RWPE2 (cell line): ENCODE measurements around the gene METTL21C.

Source experiments
- ATAC-seq: fragments of 200-7000 bp; cut with Tn5 transposase; 3 replicates; pipeline ENCODE4 v1.9.1; 2021; ENCODE audit warnings: low read depth
- DNase-seq: peaks from one replicate; pipeline ENCODE4 v3.0.0-alpha.2; 2020; ENCODE audit warnings: low spot score
- H3K27ac ChIP-seq: fragments of 450-650 bp; 2 replicates; pipeline ENCODE4 v1.5.1; 2017; ENCODE audit warnings: mild to moderate bottlenecking; ENCODE audit not compliant: poor library complexity, severe bottlenecking
- H3K27me3 ChIP-seq: fragments of 250-450 bp; sonication (Bioruptor Pico); 2 replicates; pipeline ENCODE4 v1.5.1; 2021; ENCODE audit warnings: mild to moderate bottlenecking, moderate library complexity; ENCODE audit not compliant: insufficient read depth, poor library complexity, severe bottlenecking
- H3K36me3 ChIP-seq: fragments of 250-450 bp; sonication (Bioruptor Pico); 2 replicates; pipeline ENCODE4 v1.5.1; 2020; ENCODE audit warnings: low read depth, mild to moderate bottlenecking, moderate library complexity
- H3K4me1 ChIP-seq: fragments of 250-450 bp; sonication (Bioruptor Pico); 2 replicates; pipeline ENCODE4 v1.5.1; 2021; ENCODE audit warnings: mild to moderate bottlenecking, moderate library complexity; ENCODE audit not compliant: insufficient read depth, poor library complexity, severe bottlenecking
- H3K4me3 ChIP-seq: fragments of 250-450 bp; sonication (Bioruptor Pico); 2 replicates; pipeline ENCODE4 v1.5.1; 2021; ENCODE audit warnings: mild to moderate bottlenecking, moderate library complexity; ENCODE audit not compliant: severe bottlenecking
- H3K9me3 ChIP-seq: fragments of 250-450 bp; sonication (Bioruptor Pico); 2 replicates; pipeline ENCODE4 v1.5.1; 2021; ENCODE audit warnings: mild to moderate bottlenecking, moderate library complexity; ENCODE audit not compliant: severe bottlenecking
- CTCF ChIP-seq: fragments of 450-650 bp; IDR thresholded peaks from one replicate; pipeline ENCODE4 v1.5.1; 2017; ENCODE audit warnings: mild to moderate bottlenecking, moderate library complexity; ENCODE audit not compliant: poor library complexity, severe bottlenecking

Gene METTL21C

DNA sequence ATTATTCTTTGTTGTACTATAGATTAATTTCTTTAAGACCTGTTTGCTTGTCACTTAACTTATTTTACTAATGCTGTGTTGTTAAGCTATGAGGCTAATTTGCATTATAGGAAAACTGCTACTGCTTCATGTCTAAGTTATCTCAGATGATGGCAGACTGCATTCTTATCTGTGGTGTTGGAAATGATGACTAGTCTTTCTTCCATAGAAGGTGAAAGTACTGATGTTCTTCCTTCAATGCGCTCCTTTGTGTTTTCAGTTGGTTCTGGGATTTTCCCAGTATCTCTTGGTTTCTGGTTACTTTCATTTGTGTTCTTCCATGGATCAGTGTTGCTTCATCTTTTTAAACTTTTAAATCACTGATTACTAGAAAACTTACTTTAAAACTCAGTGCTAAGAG is 51.2 kb downstream of the METTL21C start:
- no peak for DNase-seq
- Histone ChIP-seq H3K4me3 (no peak overlapping the region), H3K36me3 (peaks cover 85% of the 10 kb centered on the region), H3K27me3 (no peaks in the 10 kb centered on the region), H3K27ac (no peak overlapping the region), H3K4me1 (no peaks in the 10 kb centered on the region), H3K9me3 (no peaks in the 10 kb centered on the region)
- no peak for TF ChIP-seq CTCF
- ATAC-seq, result no peak

DNA sequence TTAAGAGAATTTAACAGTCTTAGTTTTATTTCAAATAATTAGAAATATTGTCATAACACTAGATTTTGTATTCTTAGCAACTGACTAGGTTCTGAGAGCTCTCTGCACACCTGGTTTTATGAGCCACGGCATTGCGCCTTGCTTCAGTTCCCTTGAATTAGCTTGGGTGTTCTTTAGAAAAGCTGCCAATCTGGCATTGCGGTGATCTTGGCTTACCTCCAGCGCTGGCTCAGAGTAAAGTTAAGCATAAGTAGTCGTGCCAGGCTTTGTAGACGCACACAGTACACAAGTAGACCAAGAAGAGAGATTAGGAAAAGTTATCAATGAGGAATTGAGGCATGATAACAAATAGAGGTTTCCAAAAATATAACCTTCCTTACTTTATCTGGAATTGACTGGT is 52.4 kb downstream of the METTL21C start:
- Histone ChIP-seq H3K4me3 (no peak overlapping the region), H3K36me3 (peaks cover 87% of the 10 kb centered on the region), H3K9me3 (no peaks in the 10 kb centered on the region), H3K27ac (no peak overlapping the region), H3K4me1 (no peaks in the 10 kb centered on the region), H3K27me3 (no peaks in the 10 kb centered on the region)
- TF ChIP-seq CTCF, result no peak
- ATAC-seq, result no peak
- no peak for DNase-seq

GRCh38 chr13:102642029-102642428 is 52.8 kb downstream of the METTL21C start:
- ATAC-seq (no peak), DNase-seq (no peak)
- no peak overlapping the region for H3K4me3 ChIP-seq
- no peaks in the 10 kb centered on the region for H3K9me3 ChIP-seq
- H3K27ac ChIP-seq, result no peak overlapping the region
- TF ChIP-seq CTCF, result no peak
- H3K36me3 ChIP-seq, result peaks cover 87% of the 10 kb centered on the region
- H3K27me3 ChIP-seq, result no peaks in the 10 kb centered on the region
- no peaks in the 10 kb centered on the region for H3K4me1 ChIP-seq

DNA sequence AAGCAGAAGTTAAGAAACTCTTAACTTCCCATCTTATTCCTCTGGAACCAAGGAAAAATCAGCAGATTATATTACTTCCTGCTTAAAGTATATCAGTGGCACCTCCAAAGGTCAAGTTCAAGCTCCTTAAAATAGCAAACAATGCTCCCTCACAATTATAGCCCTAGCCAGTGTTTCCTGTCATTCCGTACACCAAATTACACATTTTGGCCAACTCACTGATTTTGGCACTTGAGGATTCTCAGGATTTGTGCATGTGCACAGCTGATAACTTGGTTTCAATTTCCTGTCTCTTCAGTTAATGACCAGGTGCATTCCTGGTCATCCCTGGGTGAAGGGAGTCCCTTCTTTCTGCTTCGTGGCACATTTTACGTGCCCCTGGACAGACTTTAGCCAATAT is 56.1 kb downstream of the METTL21C start:
- TF ChIP-seq CTCF, result no peak
- H3K9me3 ChIP-seq, result no peaks in the 10 kb centered on the region
- peaks cover 81% of the 10 kb centered on the region for H3K36me3 ChIP-seq
- ATAC-seq, result no peak
- no peak for DNase-seq
- H3K27ac ChIP-seq, result no peak overlapping the region
- no peaks in the 10 kb centered on the region for H3K4me1 ChIP-seq
- H3K27me3 ChIP-seq, result no peaks in the 10 kb centered on the region
- H3K4me3 ChIP-seq, result no peak overlapping the region
